HG02678 (cell line): ENCODE results near the gene POM121C.
A peak's percentile ranks its signal among the peaks of the same experiment; 100 is the strongest.
"Not testable (repeated sequence)": the region's sequence is repeated elsewhere in the genome, so short reads cannot be mapped to it uniquely, and the experiment has no call there.

ENCODE experiments used
- ATAC-seq: cut with Tn5 transposase; IDR thresholded peaks from one replicate; pipeline ENCODE4 v1.9.1; 2021; ENCODE audit warnings: mild to moderate bottlenecking, moderate library complexity; ENCODE audit not compliant: unreplicated experiment

The POM121C gene

GRCh38 chr7:75439000-75439399 lies 47.1 kb downstream of the POM121C start:
- ATAC-seq, result not testable (repeated sequence)

GRCh38 chr7:75423481-75423880 lies 62.6 kb downstream of the POM121C start:
- ATAC-seq, result not testable (repeated sequence)

- ATAC-seq, result not testable (repeated sequence)
Measured at GRCh38 chr7:75421798-75422710, 64.0 kb downstream of the POM121C start.

- ATAC-seq, result not testable (repeated sequence)
Measured at GRCh38 chr7:75420152-75420551, 65.9 kb downstream of the POM121C start.

- ATAC-seq, result not testable (repeated sequence)
Measured at GRCh38 chr7:75419693-75420092, 66.4 kb downstream of the POM121C start.

GRCh38 chr7:75419210-75419609 lies 66.9 kb downstream of the POM121C start:
- ATAC-seq, result not testable (repeated sequence)

- not testable (repeated sequence) for ATAC-seq
Measured at GRCh38 chr7:75418292-75418858, 67.7 kb downstream of the POM121C start.

GRCh38 chr7:75416787-75417186 lies 69.3 kb downstream of the POM121C start:
- ATAC-seq, result not testable (repeated sequence)

- not testable (repeated sequence) for ATAC-seq
Measured at GRCh38 chr7:75415829-75416373, 70.2 kb downstream of the POM121C start.

GRCh38 chr7:75415428-75415817 lies 70.7 kb downstream of the POM121C start:
- ATAC-seq, result not testable (repeated sequence)

- ATAC-seq, result not testable (repeated sequence)
Measured at GRCh38 chr7:75414708-75415427, 71.2 kb downstream of the POM121C start.

- not testable (repeated sequence) for ATAC-seq
Measured at GRCh38 chr7:75414204-75414603, 71.9 kb downstream of the POM121C start.

- ATAC-seq, result not testable (repeated sequence)
Measured at GRCh38 chr7:75410823-75411173, 75.3 kb downstream of the POM121C start.

- peak; percentile 93 for ATAC-seq
Measured at GRCh38 chr7:75409880-75410822, 75.9 kb downstream of the POM121C start.

- ATAC-seq, result not testable (repeated sequence)
Measured at GRCh38 chr7:75404663-75405062, 81.4 kb downstream of the POM121C start.

- ATAC-seq, result not testable (repeated sequence)
Measured at GRCh38 chr7:75403455-75404443, 82.3 kb downstream of the POM121C start.

- not testable (repeated sequence) for ATAC-seq
Measured at GRCh38 chr7:75400575-75400974, 85.5 kb downstream of the POM121C start.

GRCh38 chr7:75398771-75399700 lies 87.1 kb downstream of the POM121C start:
- ATAC-seq, result peak; percentile 60
